ENCODE data around the gene TMEM150A. TPM values are rescaled to one million over a fixed set of nuclear protein-coding genes. Genes with fewer than 3 reads are reported as not detected.

TMEM150A gene
- total and polyA plus RNA-seq, 2 donors (not counting 3 experiments of a cell fraction or from before 2014, with no cell fraction given): 17.7 to 35.7 TPM

DNA sequence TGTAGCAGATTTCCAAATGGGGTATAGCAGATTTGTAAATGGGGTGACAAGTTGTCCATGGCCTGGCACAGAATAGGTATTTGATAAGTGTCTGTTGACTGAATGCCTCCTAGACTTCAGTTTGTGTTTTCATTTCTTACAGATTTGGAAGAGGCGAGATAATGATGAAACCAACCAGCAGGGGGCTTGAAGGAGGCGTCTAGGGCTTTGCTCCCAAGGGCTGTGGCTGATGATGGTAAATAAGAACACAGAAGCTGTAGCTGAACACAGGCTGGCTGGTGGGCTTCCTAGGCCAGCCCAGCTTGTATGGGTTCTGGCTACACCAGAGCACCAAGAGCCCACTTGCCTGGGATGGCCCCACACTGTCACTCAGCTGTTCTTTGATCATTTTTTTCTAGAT, 46.1 kb upstream of the TMEM150A start:
- no peaks in the 10 kb centered on the region for H3K9me1 ChIP-seq (replicated peaks; ENCODE audit: control insufficient read depth, extremely low read depth, insufficient read depth, low read length)
- intact Hi-C loops (cut with micrococcal nuclease) (loop anchor here (1.0 to 10.0 kb wide), 5 partner anchors 30 to 476 kb away; no protein-coding TSS in a partner anchor), dilution Hi-C loops (cut with MboI; ENCODE audit: extremely low pct_ligation_motif_present, low sequenced_read_pairs) (no loop called here)
- peak overlapping the region; percentile 42 for H3K27ac ChIP-seq (ENCODE audit: insufficient read depth, low read depth, low read length)
- no peak overlapping the region for H3K4me3 ChIP-seq (replicated peaks in 1 of 3; ENCODE audit: insufficient read depth in 1 of 3, low read depth in 1 of 3, low read length in 3 of 3)
- DNase-seq (ENCODE audit: low read depth, low spot score) (peak; percentile 66), FAIRE-seq (peak; percentile 89)
- H3K9me3 ChIP-seq (replicated peaks; ENCODE audit: control insufficient read depth, insufficient read depth, low read length): no peaks in the 10 kb centered on the region
- H4K20me1 ChIP-seq (replicated peaks; ENCODE audit: control insufficient read depth, extremely low read depth, insufficient read depth, low read length): no peaks in the 10 kb centered on the region
- no TSS peak for BruUV-seq (replicated peaks)
- H2AFZ ChIP-seq (ENCODE audit: low read depth, low read length): no peak overlapping the region
- H3K4me1 ChIP-seq (ENCODE audit: control insufficient read depth, extremely low read depth, insufficient read depth, low read length): peaks cover 16% of the 10 kb centered on the region
- no peak overlapping the region for H3K9ac ChIP-seq (replicated peaks; ENCODE audit: extremely low read depth, insufficient read depth, low read length)
- CTCF ChIA-PET: interaction anchor here (0.6 to 4.2 kb wide), 34 partner anchors 10 to 457 kb away, joined by 3 to 138 read pairs (median 5); partner anchors contain the start of genes GNLY, POLR1A and PTCD3
- peaks cover 12 to 33% of the 10 kb centered on the region in 2 experiments for H3K36me3 ChIP-seq (ENCODE audit: control insufficient read depth in 2 of 2, extremely low read depth in 1 of 2, insufficient read depth in 2 of 2, low read length in 2 of 2)
- no peaks in the 10 kb centered on the region for H3K79me2 ChIP-seq (ENCODE audit: control insufficient read depth, insufficient read depth, low read length)
- H3K4me2 ChIP-seq (ENCODE audit: insufficient read depth, low read length): no peak overlapping the region
- TF ChIP-seq MAX (IDR thresholded peaks at IDR 0.05; ENCODE audit: insufficient read depth, insufficient read length) (no peak), JUN (IDR thresholded peaks at IDR 0.05; ENCODE audit: borderline replicate concordance, insufficient read depth, insufficient read length, low read depth) (no peak), POLR2A (IDR thresholded peaks at IDR 0.05; ENCODE audit: low read depth, low read length) (no peak), POLR2AphosphoS5 (IDR thresholded peaks at IDR 0.05; ENCODE audit: insufficient read depth, low read depth, low read length) (no peak), MYC (IDR thresholded peaks at IDR 0.05; ENCODE audit: low read depth, low read length) (no peak), EZH2 (IDR thresholded peaks at IDR 0.05; ENCODE audit: borderline replicate concordance, low read depth, low read length, severe bottlenecking) (no peak)
- TF ChIP-seq, protein P1, sequence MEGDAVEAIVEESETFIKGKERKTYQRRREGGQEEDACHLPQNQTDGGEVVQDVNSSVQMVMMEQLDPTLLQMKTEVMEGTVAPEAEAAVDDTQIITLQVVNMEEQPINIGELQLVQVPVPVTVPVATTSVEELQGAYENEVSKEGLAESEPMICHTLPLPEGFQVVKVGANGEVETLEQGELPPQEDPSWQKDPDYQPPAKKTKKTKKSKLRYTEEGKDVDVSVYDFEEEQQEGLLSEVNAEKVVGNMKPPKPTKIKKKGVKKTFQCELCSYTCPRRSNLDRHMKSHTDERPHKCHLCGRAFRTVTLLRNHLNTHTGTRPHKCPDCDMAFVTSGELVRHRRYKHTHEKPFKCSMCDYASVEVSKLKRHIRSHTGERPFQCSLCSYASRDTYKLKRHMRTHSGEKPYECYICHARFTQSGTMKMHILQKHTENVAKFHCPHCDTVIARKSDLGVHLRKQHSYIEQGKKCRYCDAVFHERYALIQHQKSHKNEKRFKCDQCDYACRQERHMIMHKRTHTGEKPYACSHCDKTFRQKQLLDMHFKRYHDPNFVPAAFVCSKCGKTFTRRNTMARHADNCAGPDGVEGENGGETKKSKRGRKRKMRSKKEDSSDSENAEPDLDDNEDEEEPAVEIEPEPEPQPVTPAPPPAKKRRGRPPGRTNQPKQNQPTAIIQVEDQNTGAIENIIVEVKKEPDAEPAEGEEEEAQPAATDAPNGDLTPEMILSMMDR (IDR thresholded peaks at IDR 0.05; ENCODE audit: extremely low read depth in 1 of 2, insufficient read depth in 1 of 2, low read depth in 1 of 2, low read length in 2 of 2): peak; percentile 65 to 72
- POLR2A ChIA-PET: no interaction called here
- no peaks in the 10 kb centered on the region for H3K27me3 ChIP-seq (ENCODE audit: control insufficient read depth in 2 of 2, insufficient read depth in 2 of 2, low read length in 2 of 2)

All from endothelial cell of umbilical vein (primary cell).